Measurements from ENCODE around the gene PLEKHA3.
"Not testable (repeated sequence)": the region's sequence is repeated elsewhere in the genome, so short reads cannot be mapped to it uniquely, and the experiment has no call there.

Gene PLEKHA3

GRCh38 chr2:178525460-178525859, 45.2 kb downstream of the PLEKHA3 start:
- not testable (repeated sequence) for DNase-seq

GRCh38 chr2:178526256-178526655, 46.0 kb downstream of the PLEKHA3 start:
- DNase-seq = no peak

GRCh38 chr2:178527592-178527991, 47.3 kb downstream of the PLEKHA3 start:
- DNase-seq = no peak

- no peak for DNase-seq
Measured at GRCh38 chr2:178528647-178529046, 48.4 kb downstream of the PLEKHA3 start.

- DNase-seq = no peak
Measured at GRCh38 chr2:178529194-178529593, 48.9 kb downstream of the PLEKHA3 start.

GRCh38 chr2:178530131-178530530, 49.9 kb downstream of the PLEKHA3 start:
- DNase-seq = no peak

- no peak for DNase-seq
Measured at GRCh38 chr2:178530625-178531142, 50.4 kb downstream of the PLEKHA3 start.

GRCh38 chr2:178531168-178531567, 50.9 kb downstream of the PLEKHA3 start:
- no peak for DNase-seq

GRCh38 chr2:178536037-178536436, 55.8 kb downstream of the PLEKHA3 start:
- no peak for DNase-seq

GRCh38 chr2:178542161-178542560, 61.9 kb downstream of the PLEKHA3 start:
- no peak for DNase-seq

- DNase-seq = no peak
Measured at GRCh38 chr2:178542569-178542968, 62.3 kb downstream of the PLEKHA3 start.

GRCh38 chr2:178550352-178550751, 70.1 kb downstream of the PLEKHA3 start:
- no peak for DNase-seq

GRCh38 chr2:178553047-178553446, 72.8 kb downstream of the PLEKHA3 start:
- no peak for DNase-seq
